ENCODE measurements around the gene IDI2. TPM values are rescaled to one million over a fixed set of nuclear protein-coding genes. Genes with fewer than 3 reads are reported as not detected.

Gene IDI2
- total RNA-seq, 6 experiments from 2014 or later: not detected

GRCh38 chr10:1002425-1003006, 23.1 kb downstream of the IDI2 start:
- H3K9me3 ChIP-seq: no peaks in the 10 kb centered on the region
- no peak overlapping the region for H3K27ac ChIP-seq
- 96% methylated on average over 5 of the region's 5 CpGs for WGBS (ENCODE audit: insufficient coverage, low coverage, low lambda C conversion rate, missing lambda C conversion rate)
- intact Hi-C loops (cut with DNase I): no loop called here
- TF ChIP-seq POLR2A (IDR thresholded peaks at IDR 0.05) (no peak), CTCF (IDR thresholded peaks at IDR 0.05) (no peak)
- H3K4me3 ChIP-seq: no peak overlapping the region
- no peaks in the 10 kb centered on the region for H3K27me3 ChIP-seq
- no peak for ATAC-seq
- H3K4me1 ChIP-seq: no peaks in the 10 kb centered on the region
- peaks cover 0 to 98% (median 57%) of the 10 kb centered on the region in 4 donors for H3K36me3 ChIP-seq
- DNase-seq: no peak

GRCh38 chr10:997266-998022, 28.2 kb downstream of the IDI2 start:
- no peaks in the 10 kb centered on the region for H3K4me1 ChIP-seq
- TF ChIP-seq POLR2A (IDR thresholded peaks at IDR 0.05) (no peak), CTCF (IDR thresholded peaks at IDR 0.05) (no peak)
- 73% methylated on average over 12 of the region's 19 CpGs for WGBS (ENCODE audit: insufficient coverage, low coverage, low lambda C conversion rate, missing lambda C conversion rate)
- DNase-seq: no peak
- intact Hi-C loops (cut with DNase I): no loop called here
- no peak for ATAC-seq
- no peak overlapping the region for H3K27ac ChIP-seq
- H3K9me3 ChIP-seq: no peaks in the 10 kb centered on the region
- H3K36me3 ChIP-seq: peaks cover 0 to 91% (median 52%) of the 10 kb centered on the region in 4 donors
- no peak overlapping the region for H3K4me3 ChIP-seq
- H3K27me3 ChIP-seq: no peaks in the 10 kb centered on the region

- DNase-seq: no peak
- intact Hi-C loops (cut with DNase I): no loop called here
- no peak overlapping the region for H3K4me3 ChIP-seq
- no peak for ATAC-seq
- H3K4me1 ChIP-seq: no peaks in the 10 kb centered on the region
- H3K9me3 ChIP-seq: no peaks in the 10 kb centered on the region
- H3K36me3 ChIP-seq: peaks cover 0 to 77% (median 47%) of the 10 kb centered on the region in 4 donors
- WGBS (ENCODE audit: insufficient coverage, low coverage, low lambda C conversion rate, missing lambda C conversion rate): 96% methylated on average over 12 of the region's 12 CpGs
- no peak overlapping the region for H3K27ac ChIP-seq
- TF ChIP-seq CTCF (IDR thresholded peaks at IDR 0.05) (no peak), POLR2A (IDR thresholded peaks at IDR 0.05) (no peak)
- H3K27me3 ChIP-seq: no peaks in the 10 kb centered on the region
These were observed 29.6 kb downstream of the IDI2 start for GRCh38 chr10:996031-996430.

GRCh38 chr10:995559-995926, 30.1 kb downstream of the IDI2 start:
- H3K4me3 ChIP-seq: no peak overlapping the region
- H3K27me3 ChIP-seq: no peaks in the 10 kb centered on the region
- no peaks in the 10 kb centered on the region for H3K4me1 ChIP-seq
- 97% methylated on average over 5 of the region's 7 CpGs for WGBS (ENCODE audit: insufficient coverage, low coverage, low lambda C conversion rate, missing lambda C conversion rate)
- peaks cover 0 to 72% (median 43%) of the 10 kb centered on the region in 4 donors for H3K36me3 ChIP-seq
- TF ChIP-seq POLR2A (IDR thresholded peaks at IDR 0.05) (no peak), CTCF (IDR thresholded peaks at IDR 0.05) (no peak)
- no peak for ATAC-seq
- DNase-seq: no peak
- intact Hi-C loops (cut with DNase I): no loop called here
- H3K27ac ChIP-seq: no peak overlapping the region
- H3K9me3 ChIP-seq: no peaks in the 10 kb centered on the region

Data from right lobe of liver (tissue), 6 donors.